Pulmonary artery endothelial cell (primary cell): ENCODE data around the gene COA4. TPM values are rescaled to one million over a fixed set of nuclear protein-coding genes. Genes with fewer than 3 reads are reported as not detected.

Experiments
- DNase-seq: peaks from one replicate; pipeline ENCODE4 v3.0.0-alpha.2; 2011; ENCODE audit warnings: low read depth, low spot score
- total RNA-seq: library from RNA; depleted of rRNA; stranded (reverse); fragments of >200 nt; gene quantifications from 2 replicates; pipeline ENCODE4 v1.2.3, GENCODE V29; 2014

COA4 gene
- total RNA-seq, 1 donor from 2014 or later = 76.2 TPM

DNA sequence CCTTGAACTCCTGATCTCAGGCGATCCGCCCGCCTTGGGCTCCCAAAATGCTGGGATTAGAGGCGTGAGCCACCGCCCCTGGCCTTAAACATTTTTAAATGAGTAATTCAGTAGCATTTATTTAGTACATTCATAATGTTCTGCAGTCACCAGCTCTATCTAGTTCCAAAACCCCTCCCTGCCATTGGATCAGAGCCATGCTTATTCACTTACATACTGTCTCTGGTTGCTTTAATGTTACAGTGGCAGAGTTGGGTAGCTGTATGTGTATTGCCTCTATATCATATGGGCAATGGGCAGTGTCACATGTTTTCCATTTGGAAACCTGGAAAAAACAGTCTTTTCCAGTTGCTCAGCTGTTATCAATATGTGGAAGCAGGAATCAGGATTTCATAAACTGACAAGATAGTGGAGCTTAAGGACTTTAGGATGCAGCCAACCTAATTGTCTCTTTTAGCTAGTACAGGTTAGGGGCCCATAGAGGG, 10.5 kb downstream of the COA4 start:
- DNase-seq = no peak

DNA sequence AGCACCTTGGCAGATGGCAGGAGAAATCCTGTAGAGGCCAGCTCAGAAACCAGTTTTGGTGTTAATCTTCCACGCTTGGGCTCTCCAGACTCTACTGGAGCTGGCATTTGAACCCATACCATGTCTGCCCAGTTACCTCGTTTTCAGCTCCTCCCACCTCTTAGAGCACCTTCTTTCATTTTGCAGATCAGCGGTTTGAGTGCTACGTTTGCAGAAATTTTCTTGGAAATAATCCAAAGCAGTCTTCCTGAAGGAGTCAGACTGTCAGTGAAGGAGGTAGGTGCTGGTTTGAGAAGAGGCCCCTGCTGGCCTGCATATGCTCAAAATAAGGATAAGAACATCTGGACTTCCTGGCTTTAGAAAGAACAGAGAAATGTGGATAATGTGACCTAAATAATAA, 13.7 kb downstream of the COA4 start:
- no peak for DNase-seq

DNA sequence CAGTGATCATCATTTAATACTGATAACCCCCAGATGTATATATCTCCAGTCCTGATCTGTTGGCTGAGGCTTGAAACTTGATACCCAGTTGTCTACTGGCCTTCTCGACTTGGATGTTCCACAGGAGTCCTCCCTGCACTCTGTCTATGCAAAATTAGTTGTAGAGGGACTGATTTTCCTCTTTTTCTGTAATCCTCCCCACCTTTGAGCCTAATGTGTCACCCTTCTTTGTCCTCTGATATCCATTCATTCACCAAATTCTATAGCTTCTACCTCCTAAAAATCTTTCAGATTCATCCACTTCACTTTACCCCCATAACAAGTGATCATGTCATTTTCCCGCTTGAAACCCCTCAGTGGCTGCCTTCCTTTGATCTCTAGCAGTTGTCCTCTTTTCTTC, 16.4 kb downstream of the COA4 start:
- DNase-seq = no peak

DNA sequence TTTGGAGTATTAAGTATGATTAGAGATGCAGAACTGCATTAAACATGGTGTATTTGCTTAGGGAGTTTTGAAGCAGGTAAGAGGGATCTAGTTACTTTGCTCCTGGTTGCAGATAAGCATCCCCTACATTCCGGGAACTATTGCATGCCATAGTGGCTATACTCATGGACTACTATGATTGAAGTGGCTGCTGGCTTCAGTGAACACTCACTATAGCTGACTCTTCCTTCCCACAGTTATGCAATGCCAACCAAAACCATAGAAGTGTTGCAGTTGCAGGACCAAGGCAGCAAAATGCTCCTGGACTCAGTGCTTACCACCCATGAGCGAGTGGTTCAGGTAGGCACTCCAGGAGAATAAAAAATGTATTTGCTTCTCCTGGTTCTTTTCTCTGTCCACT, 17.0 kb downstream of the COA4 start:
- DNase-seq = no peak

DNA sequence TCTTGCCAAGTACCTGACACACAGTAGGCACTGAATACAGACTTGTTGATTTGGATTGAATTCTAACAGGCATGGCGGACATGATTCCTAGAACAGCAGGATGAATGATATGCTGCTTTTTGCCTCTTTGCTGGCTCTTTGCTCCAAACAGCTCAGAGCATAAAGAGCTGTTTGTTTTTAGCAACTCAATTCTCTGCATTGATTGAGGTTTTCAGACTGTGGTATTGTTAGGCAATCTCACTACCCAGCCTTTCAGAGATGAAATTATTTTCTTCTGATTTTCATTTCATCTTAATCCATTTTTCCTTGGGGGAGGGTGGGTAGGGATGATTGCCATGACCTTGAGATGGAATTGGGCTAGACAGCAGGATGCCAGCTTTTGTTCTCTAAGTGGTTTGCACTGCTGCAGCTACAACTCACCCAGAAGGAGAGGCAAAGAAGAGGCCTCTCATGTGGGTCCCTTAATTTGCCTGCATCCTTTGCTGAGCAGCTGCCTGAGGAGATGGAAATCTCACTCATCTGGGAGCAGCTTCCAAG, 20.5 kb downstream of the COA4 start:
- no peak for DNase-seq

DNA sequence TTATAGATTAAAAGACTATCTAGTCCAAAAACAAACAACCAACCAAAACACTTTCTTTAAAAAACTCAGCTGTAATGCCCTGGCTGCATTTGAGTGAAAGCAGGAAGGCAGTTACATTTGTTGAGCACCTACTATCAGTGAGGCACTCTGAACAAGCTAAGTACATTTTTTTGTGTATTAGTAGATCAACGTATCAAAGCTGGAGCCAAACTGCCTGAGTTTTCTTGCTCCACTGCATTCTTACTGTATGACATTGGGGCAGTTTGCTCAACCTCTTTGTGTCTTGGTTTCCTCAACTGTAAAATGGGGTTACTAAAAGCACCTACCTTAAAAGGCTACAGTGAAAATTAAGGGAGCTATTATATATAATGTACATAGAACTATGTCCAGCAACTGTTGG, 22.0 kb downstream of the COA4 start:
- no peak for DNase-seq

DNA sequence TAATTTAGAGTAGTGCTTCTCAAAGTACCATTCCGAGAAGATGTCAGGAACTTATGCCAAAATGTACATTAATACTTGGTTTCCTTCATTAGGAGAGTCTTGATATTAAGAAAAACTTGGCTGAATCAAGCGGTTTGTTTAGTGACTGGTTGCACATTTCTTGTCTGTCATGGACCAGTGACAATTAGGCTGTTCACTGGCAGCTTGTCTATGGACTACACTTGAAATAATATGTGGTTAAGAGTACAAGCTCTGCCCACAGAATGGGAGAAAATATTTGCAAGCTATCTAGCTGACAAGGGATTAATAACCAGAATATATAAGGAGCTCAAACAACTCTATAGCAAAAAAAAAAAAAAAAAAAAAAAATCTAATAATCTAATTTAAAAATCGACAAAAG, 24.6 kb downstream of the COA4 start:
- no peak for DNase-seq

DNA sequence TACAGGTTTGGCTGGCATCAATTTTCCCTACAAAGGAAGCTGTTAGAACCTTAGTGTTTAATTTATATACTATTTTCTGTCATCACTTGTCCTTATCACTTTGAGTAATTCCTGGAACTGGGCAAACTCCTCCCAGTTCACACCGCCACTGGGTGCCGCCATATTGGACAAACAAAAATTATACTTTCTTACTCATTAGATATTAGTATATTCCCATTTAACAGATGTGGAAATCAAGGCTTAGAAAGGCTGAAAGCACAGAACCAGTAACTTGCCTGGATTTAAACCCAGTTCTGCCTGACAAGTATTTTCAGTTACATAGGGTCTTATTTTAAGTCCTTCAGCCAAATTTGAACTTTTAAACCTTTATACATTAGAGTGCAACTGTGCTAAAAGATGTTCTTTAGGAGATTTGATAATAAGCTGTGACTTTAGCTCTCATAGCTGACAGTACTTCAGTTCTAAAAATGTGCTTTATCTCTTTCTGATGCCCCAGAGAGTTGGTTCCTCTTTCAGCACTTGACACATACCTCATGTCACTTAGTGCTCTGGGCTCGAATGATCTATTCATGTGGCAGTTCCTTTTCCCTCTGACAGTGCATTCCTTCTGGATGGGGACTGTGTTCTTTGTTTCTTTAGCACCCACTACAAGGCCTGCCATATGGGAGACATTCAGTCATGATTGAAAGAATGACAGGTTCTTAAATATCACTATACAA, 25.4 kb downstream of the COA4 start:
- DNase-seq = no peak

DNA sequence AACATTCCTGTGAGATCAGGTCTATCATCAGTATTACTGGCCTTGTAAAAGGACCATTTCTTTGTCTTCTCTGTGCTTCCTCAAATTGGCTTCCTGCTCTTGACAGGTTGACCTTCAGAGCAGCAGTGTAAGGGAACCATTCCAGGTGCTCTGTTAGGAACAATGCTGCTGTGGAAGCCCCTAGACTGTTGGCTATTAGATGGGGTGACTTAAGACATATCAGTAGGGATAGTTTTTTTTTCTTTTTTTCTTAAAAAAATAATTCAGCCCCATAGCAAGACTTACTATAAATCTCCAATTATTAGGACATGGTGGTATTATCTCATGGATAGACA, 37.6 kb downstream of the COA4 start:
- no peak for DNase-seq

DNA sequence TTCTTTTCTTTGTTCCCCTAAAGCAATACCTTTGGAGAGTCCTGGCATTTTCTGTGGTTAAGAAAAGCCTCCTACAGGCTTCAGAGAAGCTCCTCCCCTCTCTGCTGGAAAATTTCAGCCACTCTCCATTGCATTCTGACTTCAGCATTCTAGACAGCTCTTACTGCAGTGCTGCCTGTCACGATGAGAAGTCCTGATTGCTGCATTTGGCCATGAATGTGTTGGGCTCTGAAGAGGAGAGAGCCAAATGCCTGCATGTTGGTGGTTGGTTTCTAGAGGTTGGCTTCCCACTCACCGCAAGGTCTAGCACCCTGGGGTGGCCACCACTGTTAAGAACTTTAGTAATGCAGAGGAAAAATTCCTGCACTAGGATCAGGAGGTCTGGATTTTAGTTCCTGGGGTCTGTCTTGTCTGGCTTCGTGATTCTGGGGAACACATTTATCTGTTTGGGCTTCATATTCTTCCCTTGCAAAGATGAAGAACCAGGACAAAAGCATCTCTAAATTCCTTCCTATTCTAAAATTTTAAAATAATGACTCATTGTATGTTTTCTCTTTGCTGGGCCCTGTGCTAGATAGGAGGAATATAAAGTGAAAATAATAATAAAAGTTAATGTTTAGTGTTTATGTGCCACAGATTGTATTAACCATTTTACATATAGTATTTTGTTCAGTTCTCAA, 38.1 kb downstream of the COA4 start:
- no peak for DNase-seq

DNA sequence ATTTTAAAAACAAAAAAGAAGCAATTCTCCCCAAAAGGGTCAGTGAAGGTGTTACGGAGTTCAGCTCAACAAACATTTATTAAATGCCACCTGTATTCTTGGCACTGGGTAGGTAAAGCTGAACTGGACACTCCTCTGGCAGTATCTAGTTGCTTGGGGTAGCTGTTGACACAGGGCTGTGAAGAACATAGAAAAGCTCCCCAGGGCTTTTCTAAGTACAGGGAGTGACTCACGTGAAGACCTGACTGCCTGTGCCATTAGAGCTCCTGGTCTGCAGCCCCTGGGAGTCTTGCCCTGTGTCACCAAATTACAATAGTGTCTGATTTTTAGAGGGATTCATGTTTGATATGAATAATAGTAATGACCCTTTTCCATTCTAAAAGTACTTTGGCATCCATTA, 43.6 kb downstream of the COA4 start:
- no peak for DNase-seq

DNA sequence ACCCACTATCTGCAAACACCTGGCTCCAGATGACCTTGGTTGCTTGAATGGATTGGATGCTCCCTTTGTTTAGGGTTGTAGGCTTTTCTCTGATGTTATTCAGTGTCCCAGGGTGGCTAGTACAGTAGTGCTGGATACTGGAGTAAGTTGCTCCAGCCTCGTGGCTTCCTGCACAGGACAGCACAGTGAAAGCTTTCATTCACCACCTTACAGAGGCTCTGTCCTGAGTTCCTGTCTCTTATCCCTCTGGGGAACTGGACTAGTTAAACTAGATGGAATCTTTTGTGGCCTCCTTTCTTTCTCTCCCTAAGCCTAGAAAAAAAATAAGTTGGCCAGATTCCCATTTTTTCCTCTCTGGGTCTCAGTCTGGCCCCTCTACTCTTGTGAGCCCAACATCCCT, 46.4 kb downstream of the COA4 start:
- DNase-seq = no peak

Other genes with a start within 250 kb of the COA4 start
- 0.26 and 0.42 TPM in 2 replicates for gene PLEKHB1, start 230.3 kb downstream of the COA4 start, total RNA-seq
- 96.9 and 111 TPM in 2 replicates for gene RAB6A, start 115.8 kb downstream of the COA4 start, total RNA-seq
- 28.6 and 41.0 TPM in 2 replicates for gene MRPL48, start 89.0 kb downstream of the COA4 start, total RNA-seq
- 9.7 and 12.7 TPM in 2 replicates for gene PAAF1, start 153 bp upstream of the COA4 start, total RNA-seq
- gene DNAJB13, start 74.2 kb upstream of the COA4 start, total RNA-seq = not detected in 2 replicates
- gene UCP2, start 106.0 kb upstream of the COA4 start, total RNA-seq = 0.59 and 1.1 TPM in 2 replicates
- 0.21 and 0.26 TPM in 2 replicates for gene UCP3, start 132.2 kb upstream of the COA4 start, total RNA-seq